Tibial nerve (tissue), 4 donors: ENCODE measurements around the gene PCGF6.

Experiments
- EP300 ChIP-seq, 2 donors: sonication (generic); formaldehyde crosslinking; IDR thresholded peaks; one replicate each; pipeline ENCODE4 v1.6.1; 2017; ENCODE audit warnings: antibody characterized with exemption in 2 of 2, mild to moderate bottlenecking in 1 of 2
- POLR2A ChIP-seq, 2 donors: fragments of 450-650 bp; IDR thresholded peaks; one replicate each; pipeline ENCODE4 v1.6.1; 2017; ENCODE audit warnings: antibody characterized with exemption in 2 of 2, mild to moderate bottlenecking in 2 of 2, moderate library complexity in 2 of 2
- TF ChIP-seq, protein P1 (sequence below), 5 experiments: fragments of 200-600 bp in 3 of 5; fragments of 450-650 bp in 2 of 5; sonication (generic) in 3 of 5; IDR thresholded peaks; one replicate each; pipeline ENCODE4 v1.5.1; 2016 to 2019; ENCODE audit warnings: antibody characterized with exemption in 5 of 5, mild to moderate bottlenecking in 3 of 5, moderate library complexity in 2 of 5

DNA sequence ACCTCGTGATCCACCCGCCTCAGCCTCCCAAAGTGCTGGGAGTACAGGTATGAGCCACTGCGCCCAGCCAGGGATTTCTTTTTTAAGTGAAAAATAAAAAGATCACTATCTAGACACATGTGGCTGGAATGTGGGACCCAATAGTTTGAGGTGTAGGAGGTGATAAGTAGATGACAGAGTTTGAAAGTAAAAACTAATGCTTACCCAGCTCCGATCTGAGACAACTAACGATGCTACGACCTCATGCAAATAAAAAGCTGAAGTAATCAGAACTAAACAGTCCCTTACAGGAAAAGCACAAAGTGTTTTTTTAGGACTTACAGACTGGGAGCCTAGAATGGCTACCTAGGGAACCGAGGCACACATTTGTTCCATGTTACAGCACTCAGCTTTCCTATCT is 23.0 kb downstream of the PCGF6 start:
- TF ChIP-seq, protein P1, sequence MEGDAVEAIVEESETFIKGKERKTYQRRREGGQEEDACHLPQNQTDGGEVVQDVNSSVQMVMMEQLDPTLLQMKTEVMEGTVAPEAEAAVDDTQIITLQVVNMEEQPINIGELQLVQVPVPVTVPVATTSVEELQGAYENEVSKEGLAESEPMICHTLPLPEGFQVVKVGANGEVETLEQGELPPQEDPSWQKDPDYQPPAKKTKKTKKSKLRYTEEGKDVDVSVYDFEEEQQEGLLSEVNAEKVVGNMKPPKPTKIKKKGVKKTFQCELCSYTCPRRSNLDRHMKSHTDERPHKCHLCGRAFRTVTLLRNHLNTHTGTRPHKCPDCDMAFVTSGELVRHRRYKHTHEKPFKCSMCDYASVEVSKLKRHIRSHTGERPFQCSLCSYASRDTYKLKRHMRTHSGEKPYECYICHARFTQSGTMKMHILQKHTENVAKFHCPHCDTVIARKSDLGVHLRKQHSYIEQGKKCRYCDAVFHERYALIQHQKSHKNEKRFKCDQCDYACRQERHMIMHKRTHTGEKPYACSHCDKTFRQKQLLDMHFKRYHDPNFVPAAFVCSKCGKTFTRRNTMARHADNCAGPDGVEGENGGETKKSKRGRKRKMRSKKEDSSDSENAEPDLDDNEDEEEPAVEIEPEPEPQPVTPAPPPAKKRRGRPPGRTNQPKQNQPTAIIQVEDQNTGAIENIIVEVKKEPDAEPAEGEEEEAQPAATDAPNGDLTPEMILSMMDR (IDR thresholded peaks at IDR 0.05), result no peak
- no peak for TF ChIP-seq POLR2A (IDR thresholded peaks at IDR 0.05)
- TF ChIP-seq EP300 (IDR thresholded peaks at IDR 0.05), result no peak
